GM19023 (cell line): ENCODE measurements around the gene SKA3.
"Not testable (repeated sequence)": the region's sequence is repeated elsewhere in the genome, so short reads cannot be mapped to it uniquely, and the experiment has no call there.

ENCODE experiments used
- ATAC-seq: cut with Tn5 transposase; IDR thresholded peaks from one replicate; pipeline ENCODE4 v1.9.1; 2021; ENCODE audit warnings: mild to moderate bottlenecking, moderate library complexity; ENCODE audit not compliant: unreplicated experiment

SKA3 gene

GRCh38 chr13:21171420-21171819 lies 4.9 kb downstream of the SKA3 start:
- no peak for ATAC-seq

DNA sequence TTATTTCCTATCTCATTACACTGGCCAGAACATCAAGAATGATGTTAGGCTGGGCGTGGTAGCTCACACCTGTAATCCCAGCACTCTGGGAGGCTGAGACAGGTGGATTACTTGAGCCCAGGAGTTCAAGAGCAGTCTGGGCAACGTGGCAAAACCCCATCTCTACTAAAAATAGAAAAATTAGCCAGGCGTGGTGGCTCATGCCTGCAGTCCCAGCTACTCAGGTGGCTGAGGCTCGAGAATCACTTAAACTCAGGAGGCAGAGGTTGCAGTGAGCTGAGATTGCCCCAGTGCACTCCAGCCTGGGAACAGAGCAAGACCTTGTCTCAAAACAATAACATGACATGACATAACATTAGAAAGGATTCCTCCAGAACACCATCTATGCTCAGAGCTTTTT lies 10.7 kb downstream of the SKA3 start:
- not testable (repeated sequence) for ATAC-seq

DNA sequence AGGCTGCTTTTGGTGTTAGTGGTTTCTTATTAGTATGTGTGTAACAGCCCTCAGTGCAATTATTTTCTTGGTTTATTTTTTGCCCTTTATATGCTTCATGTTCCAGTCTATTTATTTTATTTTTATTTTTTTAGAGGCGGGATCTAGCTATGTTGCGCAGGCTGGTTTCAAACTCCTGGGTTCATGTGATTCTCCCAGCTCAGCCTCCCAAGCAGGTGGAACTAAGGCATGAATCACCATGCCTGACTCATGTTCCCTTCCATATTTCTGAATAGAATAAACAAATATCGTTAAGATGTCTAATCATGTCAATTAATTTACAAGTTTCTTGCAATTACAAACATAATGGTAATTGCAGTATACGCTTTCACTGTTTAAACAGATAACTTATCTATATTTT lies 11.7 kb downstream of the SKA3 start:
- ATAC-seq, result no peak

DNA sequence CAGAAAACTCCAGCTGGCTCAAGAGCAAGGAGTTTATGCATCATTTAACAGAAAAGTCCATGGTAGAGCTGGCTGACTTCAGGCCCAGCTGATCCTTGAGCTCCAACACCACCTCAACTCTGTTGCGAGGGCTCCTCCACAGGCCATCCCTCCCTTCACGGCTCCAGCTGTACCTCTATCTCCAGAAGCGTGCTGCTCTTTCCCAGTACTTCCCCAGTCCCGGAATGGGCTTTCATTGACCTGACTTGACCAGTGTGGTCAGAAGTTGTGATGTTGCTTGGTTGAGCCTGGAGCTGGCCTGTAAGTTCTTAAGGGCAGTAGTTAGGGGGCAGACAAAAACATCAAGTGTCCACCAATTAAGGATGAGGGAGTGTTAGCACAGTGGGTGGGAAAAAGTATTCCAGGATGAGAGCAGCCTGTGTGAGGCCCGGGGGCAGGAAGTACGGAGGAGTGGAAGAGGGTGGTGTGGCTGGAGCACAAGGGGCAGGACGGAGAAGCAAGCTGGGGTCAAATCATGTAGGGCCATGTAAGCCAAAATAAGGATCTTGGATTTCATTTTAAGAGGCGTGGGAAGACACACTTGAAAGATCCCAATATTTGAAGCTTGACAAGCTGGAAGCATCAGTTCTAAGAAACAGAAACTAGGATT lies 24.0 kb downstream of the SKA3 start:
- no peak for ATAC-seq

DNA sequence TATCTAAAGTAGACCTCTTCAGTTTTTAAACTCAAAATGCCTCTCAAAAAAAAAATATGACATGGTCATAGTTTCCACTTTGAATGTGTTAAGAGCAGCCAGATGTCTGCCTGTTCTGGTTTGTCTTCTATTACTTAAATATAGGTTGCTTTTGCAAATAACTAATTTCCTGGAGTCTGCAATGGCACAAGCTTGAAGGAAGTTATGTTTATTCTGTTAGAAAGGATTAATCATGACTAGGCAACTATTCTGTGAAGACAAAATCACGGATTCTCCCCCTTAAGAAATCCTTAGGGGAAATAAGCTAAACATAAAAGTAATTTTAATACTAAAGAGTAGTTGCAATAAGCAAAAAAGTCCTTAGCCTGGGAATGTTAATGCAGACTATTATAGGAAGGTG lies 26.3 kb downstream of the SKA3 start:
- no peak for ATAC-seq

GRCh38 chr13:21149568-21149967 lies 26.8 kb downstream of the SKA3 start:
- no peak for ATAC-seq

GRCh38 chr13:21148557-21149258 lies 27.6 kb downstream of the SKA3 start:
- ATAC-seq, result no peak

- no peak for ATAC-seq
Observed at GRCh38 chr13:21147827-21148226, 28.5 kb downstream of the SKA3 start.

GRCh38 chr13:21142766-21143165 lies 33.6 kb downstream of the SKA3 start:
- ATAC-seq, result no peak

DNA sequence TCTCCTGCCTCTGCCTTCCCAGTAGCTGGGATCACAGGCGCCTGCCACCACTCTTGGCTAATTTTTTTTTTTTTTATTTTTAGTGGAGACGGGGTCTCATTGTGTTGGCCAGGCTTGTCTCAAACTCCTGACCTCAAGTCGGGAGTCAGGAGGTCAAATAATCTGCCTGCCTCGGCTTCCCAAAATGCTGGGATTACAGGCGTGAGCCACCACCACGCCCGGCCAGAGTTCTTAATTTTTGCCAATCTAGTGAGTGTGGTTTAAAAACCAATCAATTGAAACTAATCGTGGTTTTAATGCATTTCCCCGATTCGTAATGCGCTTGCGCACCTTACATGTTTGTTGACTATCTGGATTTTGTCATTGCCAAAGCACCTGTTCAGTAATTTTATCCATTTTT lies 37.0 kb downstream of the SKA3 start:
- no peak for ATAC-seq

DNA sequence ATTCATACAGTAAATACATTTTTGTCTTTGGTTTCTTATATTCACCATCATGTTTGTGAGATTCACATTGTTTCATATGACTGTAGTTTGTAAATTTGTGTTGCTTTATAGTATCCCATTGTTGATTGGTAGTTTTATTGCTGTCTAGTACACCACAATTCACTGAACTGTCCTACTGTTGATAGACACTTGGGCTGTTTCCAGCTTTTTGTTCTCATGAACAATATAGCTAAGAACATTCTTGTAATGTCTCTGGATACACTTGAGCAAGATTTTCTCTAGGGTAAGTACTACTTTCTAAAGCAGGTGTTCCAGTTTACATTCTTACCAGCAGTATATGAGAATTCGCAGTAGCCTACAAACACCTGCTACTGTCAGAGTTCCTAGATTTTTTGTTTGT lies 37.8 kb downstream of the SKA3 start:
- ATAC-seq, result no peak

- no peak for ATAC-seq
Observed at GRCh38 chr13:21137696-21138095, 38.7 kb downstream of the SKA3 start.

DNA sequence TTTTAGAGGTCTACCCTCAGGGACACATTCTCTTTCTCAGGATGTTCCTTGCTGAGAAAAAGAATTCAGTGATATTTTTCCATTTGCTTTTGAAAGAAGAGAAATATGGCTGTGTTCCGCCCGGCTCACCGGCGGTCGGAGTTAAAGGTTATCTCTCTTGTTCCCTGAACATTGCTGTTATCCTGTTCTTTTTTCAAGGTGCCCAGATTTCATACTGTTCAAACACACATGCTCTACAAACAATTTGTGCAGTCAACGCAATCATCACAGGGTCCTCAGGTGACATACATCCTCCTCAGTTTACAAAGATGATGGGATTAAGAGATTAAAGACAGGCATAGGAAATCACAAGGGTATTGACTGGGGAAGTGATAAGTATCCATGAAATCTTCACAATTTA lies 40.5 kb downstream of the SKA3 start:
- ATAC-seq, result not testable (repeated sequence)

GRCh38 chr13:21134475-21134874 lies 41.9 kb downstream of the SKA3 start:
- ATAC-seq, result no peak

DNA sequence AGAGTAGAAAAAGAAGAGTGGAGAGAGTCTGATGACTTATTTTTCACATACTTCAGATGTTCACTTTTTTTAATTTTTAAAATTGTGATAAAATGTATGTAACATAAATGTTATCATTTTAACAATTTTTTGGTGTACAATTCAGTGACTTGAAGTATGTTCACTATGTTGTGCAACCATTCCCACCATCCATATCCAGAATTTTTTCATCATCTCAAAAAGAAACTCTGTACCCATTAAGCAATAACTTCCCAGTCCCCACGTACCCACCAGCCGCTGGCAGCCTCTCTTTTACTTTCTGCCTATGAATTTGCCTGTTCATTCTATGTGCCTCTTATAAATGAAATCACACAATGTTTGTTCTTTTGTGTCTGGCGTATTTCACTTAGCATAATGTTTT lies 43.3 kb downstream of the SKA3 start:
- no peak for ATAC-seq

- no peak for ATAC-seq
Observed at GRCh38 chr13:21130116-21130515, 46.2 kb downstream of the SKA3 start.

DNA sequence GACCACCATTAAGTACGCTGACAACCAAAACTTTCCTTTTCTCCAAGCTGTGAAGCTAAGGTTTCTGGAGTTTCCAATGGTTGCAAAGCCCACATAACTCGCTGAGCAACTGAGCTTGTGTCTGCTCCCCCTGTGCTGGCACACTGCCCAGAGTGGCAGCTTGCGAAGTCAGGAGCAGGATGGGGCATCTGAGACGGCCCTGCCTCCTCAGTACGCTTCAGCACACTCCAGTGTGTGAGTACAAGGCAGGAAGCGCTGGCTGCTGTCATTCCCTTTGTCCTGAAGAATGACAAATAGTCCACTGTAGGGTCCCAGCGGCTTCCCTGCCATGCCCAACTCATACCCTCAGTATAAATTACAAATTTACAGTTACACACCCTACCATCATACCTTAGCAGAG lies 51.5 kb downstream of the SKA3 start:
- no peak for ATAC-seq

- ATAC-seq, result no peak
Observed at GRCh38 chr13:21123956-21124355, 52.4 kb downstream of the SKA3 start.

DNA sequence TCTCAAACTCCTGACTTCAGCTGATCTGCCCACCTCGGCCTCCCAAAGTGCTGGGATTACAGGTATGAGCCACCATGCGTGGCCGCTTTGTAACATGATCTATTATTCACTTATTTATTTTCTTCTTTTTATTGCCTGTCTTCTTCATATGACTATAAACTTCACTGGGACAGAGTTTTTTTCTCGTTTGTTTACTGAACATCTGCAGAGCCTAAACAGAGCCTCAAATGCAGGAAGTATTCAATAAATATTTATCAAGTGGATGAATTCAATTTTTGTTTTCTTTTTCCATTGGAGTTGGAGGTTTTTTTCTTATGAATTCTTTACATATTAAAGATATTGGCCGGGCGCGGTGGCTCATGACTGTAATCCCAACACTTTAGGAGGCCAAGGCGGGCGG lies 54.7 kb downstream of the SKA3 start:
- no peak for ATAC-seq

DNA sequence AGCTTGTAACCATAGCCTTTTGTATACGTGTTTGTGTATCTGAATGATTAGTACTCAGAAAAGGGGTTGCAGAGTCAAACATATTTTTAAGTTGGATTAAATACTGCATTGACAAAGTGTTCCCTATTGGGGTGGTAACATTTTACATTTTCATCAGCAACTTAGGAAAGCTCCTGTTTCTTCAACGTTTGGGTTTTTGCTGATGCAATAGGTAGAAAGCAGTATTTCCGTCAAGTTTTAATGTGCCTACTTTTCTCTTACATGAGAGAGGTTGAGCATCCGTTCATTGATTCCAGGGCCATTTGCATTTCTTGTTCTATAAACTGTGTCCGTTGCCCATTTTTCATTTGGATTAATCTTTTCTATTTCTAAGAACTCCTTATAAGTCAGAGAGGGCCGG lies 56.2 kb downstream of the SKA3 start:
- ATAC-seq, result no peak

- ATAC-seq, result no peak
Observed at GRCh38 chr13:21119526-21119925, 56.8 kb downstream of the SKA3 start.

GRCh38 chr13:21118180-21118579 lies 58.2 kb downstream of the SKA3 start:
- no peak for ATAC-seq
